H1 (cell line): ENCODE results near the gene ARL14EPL. TPM values are rescaled to one million over a fixed set of nuclear protein-coding genes. Genes with fewer than 3 reads are reported as not detected.

Experiments
- CTCF ChIA-PET: fragments of 300-600 bp; sonication (Branson Sonifier 250); formaldehyde crosslinking; loops from one replicate; lab custom pipeline; 2021; ENCODE audit not compliant: partially characterized antibody; lab: Charles Lee
- POLR2A ChIA-PET: fragments of 300-600 bp; sonication (Branson Sonifier 250); formaldehyde crosslinking; loops from one replicate; lab custom pipeline; 2021; ENCODE audit warnings: inconsistent platforms; ENCODE audit not compliant: partially characterized antibody; lab: Charles Lee
- DNase-seq, 2 experiments: peaks; one replicate each; pipeline versions ENCODE4 v3.0.0 to v3.0.0-alpha.2; 2010 to 2022; ENCODE audit warnings: low spot score in 2 of 2, low read depth in 1 of 2, mixed read lengths in 1 of 2
- FAIRE-seq: peaks from 2 replicates; lab custom pipeline; 2011; peaks lifted over from hg19 to GRCh38; lab: Jason Lieb, UNC
- H2AFZ ChIP-seq: 2 replicates; pipeline ENCODE4 v1.8.1; 2012; ENCODE audit warnings: low read length, inconsistent platforms
- H2AK5ac ChIP-seq: 2 replicates; pipeline ENCODE4 v1.6.1; 2013; ENCODE audit warnings: low read depth, low read length
- H2BK120ac ChIP-seq: replicated peaks from 2 replicates; pipeline ENCODE3; 2013; ENCODE audit warnings: low read depth, low read length, inconsistent platforms
- H2BK12ac ChIP-seq: 2 replicates; pipeline ENCODE4 v1.6.1; 2013; ENCODE audit warnings: low read depth, low read length
- H2BK15ac ChIP-seq: 2 replicates; pipeline ENCODE4 v1.6.1; 2013; ENCODE audit warnings: low read length
- H2BK20ac ChIP-seq: 2 replicates; pipeline ENCODE4 v1.6.1; 2013; ENCODE audit warnings: low read length
- H2BK5ac ChIP-seq: 2 replicates; pipeline ENCODE4 v1.6.1; 2013; ENCODE audit warnings: low read depth, low read length
- H3K14ac ChIP-seq: 2 replicates; pipeline ENCODE4 v1.6.1; 2013; ENCODE audit warnings: inconsistent platforms; ENCODE audit not compliant: insufficient read length
- H3K18ac ChIP-seq: 2 replicates; pipeline ENCODE4 v1.6.1; 2013; ENCODE audit warnings: low read length; ENCODE audit errors: extremely low read depth
- H3K23ac ChIP-seq: 2 replicates; pipeline ENCODE4 v1.6.1; 2013; ENCODE audit warnings: inconsistent platforms; ENCODE audit not compliant: insufficient read length
- H3K23me2 ChIP-seq: 2 replicates; pipeline ENCODE4 v1.6.1; 2013; ENCODE audit warnings: low read depth, low read length
- H3K27ac ChIP-seq: 2 replicates; pipeline ENCODE4 v1.6.1; 2011; ENCODE audit warnings: low read depth, low read length, inconsistent platforms
- H3K27me3 ChIP-seq, 4 experiments: replicated peaks in 1 of 4; 1 replicate in 1 of 4; 2 replicates in 3 of 4; pipeline versions ENCODE4 v1.6.1 to v1.8.1; 2011 to 2013; ENCODE audit warnings: low read length in 3 of 4, mild to moderate bottlenecking in 3 of 4, inconsistent platforms in 2 of 4, mixed read lengths in 2 of 4, moderate library complexity in 1 of 4; ENCODE audit not compliant: control insufficient read depth in 3 of 4, insufficient read depth in 3 of 4; ENCODE audit errors: extremely low read depth in 1 of 4
- H3K36me3 ChIP-seq, 4 experiments: 2 replicates each; pipeline versions ENCODE4 v1.6.1 to v1.8.1; 2011 to 2013; ENCODE audit warnings: mild to moderate bottlenecking in 4 of 4, low read length in 3 of 4, moderate library complexity in 2 of 4, control low read depth in 1 of 4, inconsistent platforms in 1 of 4; ENCODE audit not compliant: insufficient read depth in 4 of 4, control insufficient read depth in 2 of 4
- H3K4ac ChIP-seq: replicated peaks from 2 replicates; pipeline ENCODE3; 2013; ENCODE audit warnings: low read length, low read depth, mixed read lengths, inconsistent platforms; ENCODE audit not compliant: insufficient read length
- H3K4me1 ChIP-seq, 4 experiments: replicated peaks in 1 of 4; 1 replicate in 1 of 4; 2 replicates in 3 of 4; pipeline versions ENCODE4 v1.6.1 to v1.8.1; 2011 to 2013; ENCODE audit warnings: low read length in 3 of 4, inconsistent platforms in 2 of 4, mixed read lengths in 1 of 4; ENCODE audit not compliant: insufficient read depth in 4 of 4, control insufficient read depth in 3 of 4
- H3K4me2 ChIP-seq, 2 experiments: 2 replicates each; pipeline versions ENCODE4 v1.6.1 to v1.8.1; 2011 to 2013; ENCODE audit warnings: low read depth in 2 of 2, low read length in 2 of 2, control low read depth in 1 of 2, inconsistent platforms in 1 of 2, mild to moderate bottlenecking in 1 of 2; ENCODE audit not compliant: insufficient read depth in 1 of 2
- H3K4me3 ChIP-seq, 4 experiments: fragments of 200-600, 300-600 bp in 1 of 4; sonication (generic), shearing (Covaris generic), sonication (Bioruptor Twin) in 1 of 4; 2 replicates each; pipeline versions ENCODE4 v1.5.1 to v1.8.1; 2011 to 2016; ENCODE audit warnings: low read length in 4 of 4, low read depth in 3 of 4, control low read depth in 2 of 4, inconsistent platforms in 2 of 4, mild to moderate bottlenecking in 2 of 4, mixed read lengths in 1 of 4, moderate library complexity in 1 of 4; ENCODE audit not compliant: insufficient read depth in 2 of 4; ENCODE audit errors: extremely low read depth in 1 of 4
- H3K56ac ChIP-seq: replicated peaks from 2 replicates; pipeline ENCODE3; 2013; ENCODE audit warnings: low read depth, mild to moderate bottlenecking, mixed read lengths, low read length, inconsistent platforms; ENCODE audit not compliant: insufficient read length
- H3K79me1 ChIP-seq: 2 replicates; pipeline ENCODE4 v1.6.1; 2013; ENCODE audit warnings: low read depth, low read length, control low read depth
- H3K79me2 ChIP-seq, 2 experiments: 2 replicates each; pipeline versions ENCODE4 v1.6.1 to v1.8.1; 2012 to 2013; ENCODE audit warnings: low read length in 2 of 2, mild to moderate bottlenecking in 2 of 2, inconsistent platforms in 1 of 2; ENCODE audit not compliant: insufficient read depth in 2 of 2, control insufficient read depth in 1 of 2
- H3K9ac ChIP-seq, 4 experiments: replicated peaks in 1 of 4; 1 replicate in 1 of 4; 2 replicates in 3 of 4; pipeline versions ENCODE4 v1.6.1 to v1.8.1; 2011 to 2013; ENCODE audit warnings: low read depth in 3 of 4, low read length in 3 of 4, control low read depth in 2 of 4, mild to moderate bottlenecking in 2 of 4, moderate library complexity in 2 of 4, inconsistent platforms in 1 of 4; ENCODE audit errors: extremely low read depth in 1 of 4
- H3K9me3 ChIP-seq, 2 experiments: 2 replicates each; pipeline versions ENCODE4 v1.6.1 to v1.8.1; 2012 to 2013; ENCODE audit warnings: mild to moderate bottlenecking in 2 of 2, moderate library complexity in 2 of 2, control low read depth in 1 of 2, inconsistent platforms in 1 of 2, low read depth in 1 of 2, low read length in 1 of 2, mixed read lengths in 1 of 2; ENCODE audit not compliant: insufficient read depth in 2 of 2
- H4K20me1 ChIP-seq, 2 experiments: replicated peaks in 1 of 2; 2 replicates each; pipeline versions ENCODE3 to v1.8.1; 2011 to 2013; ENCODE audit warnings: inconsistent platforms in 2 of 2, low read length in 2 of 2, mild to moderate bottlenecking in 1 of 2; ENCODE audit not compliant: insufficient read depth in 2 of 2, control insufficient read depth in 1 of 2
- H4K5ac ChIP-seq: 2 replicates; pipeline ENCODE4 v1.6.1; 2013; ENCODE audit warnings: low read length, low read depth, mixed read lengths, inconsistent platforms; ENCODE audit not compliant: insufficient read length
- H4K8ac ChIP-seq: 2 replicates; pipeline ENCODE4 v1.8.0; 2013; ENCODE audit warnings: mild to moderate bottlenecking, moderate library complexity, low read length, inconsistent platforms; ENCODE audit not compliant: insufficient read depth; ENCODE audit errors: extremely low read depth
- H4K91ac ChIP-seq: replicated peaks from 2 replicates; pipeline ENCODE3; 2013; ENCODE audit warnings: low read length, mixed read lengths, inconsistent platforms; ENCODE audit not compliant: insufficient read length
- CEBPB ChIP-seq: IDR thresholded peaks from 2 replicates; pipeline ENCODE4 v1.6.1; 2012; ENCODE audit warnings: low read depth, low read length
- CHD1 ChIP-seq: IDR thresholded peaks from 2 replicates; pipeline ENCODE4 v1.6.1; 2012; ENCODE audit warnings: low read depth, low read length, improper control_type of control experiment
- CTBP2 ChIP-seq: IDR thresholded peaks from 2 replicates; pipeline ENCODE4 v1.7.0; 2011; ENCODE audit warnings: borderline replicate concordance, mild to moderate bottlenecking, moderate library complexity, mixed read lengths, low read length; ENCODE audit not compliant: insufficient read depth, insufficient read length
- E2F6 ChIP-seq: IDR thresholded peaks from 2 replicates; pipeline ENCODE4 v1.6.1; 2012; ENCODE audit warnings: inconsistent platforms
- POU5F1 ChIP-seq: IDR thresholded peaks from 2 replicates; pipeline ENCODE4 v1.6.1; 2011; ENCODE audit warnings: low read depth, mild to moderate bottlenecking, low read length, moderate library complexity
- SIRT6 ChIP-seq: IDR thresholded peaks from one replicate; pipeline ENCODE4 v1.7.1; 2012; ENCODE audit warnings: low read length, inconsistent platforms
- SIX5 ChIP-seq: IDR thresholded peaks from 2 replicates; pipeline ENCODE4 v1.6.1; 2011; ENCODE audit warnings: mild to moderate bottlenecking, low read depth, low read length
- TEAD4 ChIP-seq: IDR thresholded peaks from 2 replicates; pipeline ENCODE4 v1.6.1; 2012; ENCODE audit warnings: low read depth, low read length, inconsistent platforms, mixed read lengths
- YY1 ChIP-seq: IDR thresholded peaks from 2 replicates; pipeline ENCODE4 v1.6.1; 2011; ENCODE audit warnings: low read depth, mild to moderate bottlenecking, low read length
- WGBS, 2 experiments: shearing (Covaris generic) in 1 of 2; methylation state at CpG; one replicate each; pipeline versions ENCODE4 v1.1.6 to v1.1.7; 2013 to 2015; ENCODE audit warnings: low lambda C conversion rate in 2 of 2, mixed read lengths in 2 of 2, inconsistent platforms in 1 of 2, low coverage in 1 of 2, missing lambda C conversion rate in 1 of 2; ENCODE audit not compliant: insufficient replicate concordance in 2 of 2, insufficient coverage in 1 of 2, insufficient read length in 1 of 2; ENCODE audit errors: extremely low coverage in 1 of 2, missing lambda C conversion rate in 1 of 2; 5-methylcytosine and 5-hydroxymethylcytosine counted together
- polyA plus RNA-seq, 7 experiments: library from polyadenylated mRNA; depleted of rRNA in 3 of 7; stranded (reverse) in 5 of 7; unstranded in 2 of 7; fragments of >200 nt in 5 of 7; fragments of 200-250 nt in 2 of 7; gene quantifications; 1 replicate in 5 of 7; 2 replicates in 1 of 7; 4 replicates in 1 of 7; pipeline versions ENCODE4 v1.2.1 to v1.2.3, GENCODE V29; 2011 to 2013; ENCODE audit warnings: missing spikeins in 2 of 7, mixed read lengths in 2 of 7
- total RNA-seq: library from RNA; stranded (reverse); fragmentation: NEBNext Ultra II Directional; extraction: Animal tissue kit (Norgen Biotek cat#: 25700); gene quantifications from 2 replicates; pipeline ENCODE4 v1.2.1, GENCODE V29; 2021

The ARL14EPL gene
- total and polyA plus RNA-seq, 2 of the 8 experiments (the other 6 are each of a cell fraction or from before 2014, with no cell fraction given) = not detected

- Histone ChIP-seq H3K18ac (no peak overlapping the region), H3K14ac (no peak overlapping the region), H3K9ac (no peak overlapping the region), H2BK5ac (no peak overlapping the region), H3K4ac (no peak overlapping the region), H3K79me1 (no peaks in the 10 kb centered on the region), H3K79me2 (no peaks in the 10 kb centered on the region), H3K4me3 (no peak overlapping the region), H3K23ac (no peak overlapping the region), H2AK5ac (no peak overlapping the region), H4K8ac (no peak overlapping the region), H4K5ac (no peak overlapping the region), H3K23me2 (no peaks in the 10 kb centered on the region), H3K9me3 (no peaks in the 10 kb centered on the region), H3K56ac (no peak overlapping the region), H4K20me1 (no peaks in the 10 kb centered on the region), H2BK120ac (no peak overlapping the region), H2BK20ac (no peak overlapping the region), H3K4me1 (no peaks in the 10 kb centered on the region), H2BK15ac (no peak overlapping the region), H2AFZ (no peak overlapping the region), H3K27ac (no peak overlapping the region), H2BK12ac (no peak overlapping the region), H3K4me2 (no peak overlapping the region), H3K36me3 (no peaks in the 10 kb centered on the region), H3K27me3 (no peaks in the 10 kb centered on the region), H4K91ac (no peak overlapping the region)
- 95% methylated on average over 10 of the region's 10 CpGs; no CpG with 5 or more reads in 1 of the 2 experiments for WGBS, 2 experiments
- ChIA-PET CTCF (interaction anchor here (1.2 to 1.3 kb wide), 2 partner anchors 11 to 104 kb away, joined by 3 read pairs; no protein-coding TSS in a partner anchor), POLR2A (no interaction called here)
- DNase-seq (no peak), FAIRE-seq (no peak)
- TF ChIP-seq CEBPB (no peak), POU5F1 (no peak), YY1 (no peak), E2F6 (no peak), SIX5 (no peak), TEAD4 (no peak), CTBP2 (no peak), SIRT6 (no peak), CHD1 (no peak)
These were observed 46.2 kb upstream of the ARL14EPL start for GRCh38 chr5:115985802-115986757.
